GM19438 (cell line): ENCODE results near the gene PLEKHO2.

Experiments
- ATAC-seq: cut with Tn5 transposase; IDR thresholded peaks from one replicate; pipeline ENCODE4 v1.9.1; 2021; ENCODE audit warnings: low read depth; ENCODE audit not compliant: unreplicated experiment

PLEKHO2 gene

DNA sequence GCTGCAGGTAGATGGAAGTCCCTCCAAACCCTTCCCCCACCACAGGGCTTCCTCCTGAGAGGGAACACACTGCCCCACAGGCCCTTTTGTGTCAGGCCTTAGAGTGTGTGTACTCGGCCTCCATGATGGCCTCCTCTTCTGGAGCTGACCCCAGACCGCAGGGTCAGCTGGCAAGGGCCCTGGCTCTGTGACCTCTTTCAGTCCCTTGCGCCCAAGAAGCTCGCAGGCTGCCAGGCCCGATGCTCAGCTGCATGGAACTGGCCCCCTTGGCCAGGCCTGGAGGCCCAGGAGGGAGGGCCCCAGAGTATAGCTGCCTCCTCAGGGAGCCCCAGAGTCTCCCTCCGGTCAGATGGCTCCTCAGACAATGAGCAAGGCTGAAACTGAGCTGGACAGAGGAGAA, 46.6 kb downstream of the PLEKHO2 start:
- no peak for ATAC-seq

DNA sequence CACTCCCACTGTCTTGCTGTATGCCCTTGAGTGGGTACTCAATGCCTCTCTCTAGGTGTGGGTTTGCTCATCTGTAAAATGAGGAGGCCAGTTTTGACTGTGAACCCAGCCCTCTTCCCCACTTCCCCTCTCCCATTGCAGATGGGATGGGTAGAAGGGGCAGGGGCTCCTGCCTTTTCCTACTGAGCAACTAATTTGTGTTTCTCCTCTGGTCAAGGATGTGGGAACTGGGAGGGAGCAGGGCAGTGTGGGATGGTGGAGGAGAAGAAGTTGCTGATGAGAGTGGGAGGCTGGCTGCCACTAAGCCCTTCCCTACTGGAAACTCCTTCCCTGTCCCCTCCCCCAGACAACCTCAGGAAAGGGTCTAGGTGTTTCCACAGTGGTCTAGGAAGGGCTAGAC, 49.8 kb downstream of the PLEKHO2 start:
- ATAC-seq: no peak

DNA sequence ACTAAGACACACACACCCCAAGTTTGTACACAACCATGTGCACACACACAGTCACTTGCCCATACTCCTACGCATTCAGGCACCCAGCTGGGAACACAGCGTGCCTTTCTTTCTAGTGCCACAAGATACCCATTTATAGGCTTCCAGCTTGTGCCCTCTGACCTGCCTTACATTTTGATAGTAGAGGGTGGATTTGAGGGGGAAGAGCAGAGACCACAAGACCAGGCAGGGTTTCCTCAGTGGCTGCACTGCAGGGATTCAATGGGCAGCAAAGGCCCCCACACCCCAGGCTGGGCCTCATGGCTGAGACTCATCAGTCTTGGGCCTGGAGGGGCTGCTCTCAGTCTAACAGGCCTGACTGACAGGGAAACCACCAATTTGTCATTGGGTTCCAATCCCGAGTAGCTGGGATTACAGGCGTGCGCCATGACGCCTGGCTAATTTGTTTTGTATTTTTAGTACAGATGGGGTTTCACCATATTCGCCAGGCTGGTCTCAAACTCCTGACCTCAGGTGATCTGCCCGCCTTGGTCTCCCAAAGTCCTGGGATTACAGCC, 51.2 kb downstream of the PLEKHO2 start:
- ATAC-seq: no peak

DNA sequence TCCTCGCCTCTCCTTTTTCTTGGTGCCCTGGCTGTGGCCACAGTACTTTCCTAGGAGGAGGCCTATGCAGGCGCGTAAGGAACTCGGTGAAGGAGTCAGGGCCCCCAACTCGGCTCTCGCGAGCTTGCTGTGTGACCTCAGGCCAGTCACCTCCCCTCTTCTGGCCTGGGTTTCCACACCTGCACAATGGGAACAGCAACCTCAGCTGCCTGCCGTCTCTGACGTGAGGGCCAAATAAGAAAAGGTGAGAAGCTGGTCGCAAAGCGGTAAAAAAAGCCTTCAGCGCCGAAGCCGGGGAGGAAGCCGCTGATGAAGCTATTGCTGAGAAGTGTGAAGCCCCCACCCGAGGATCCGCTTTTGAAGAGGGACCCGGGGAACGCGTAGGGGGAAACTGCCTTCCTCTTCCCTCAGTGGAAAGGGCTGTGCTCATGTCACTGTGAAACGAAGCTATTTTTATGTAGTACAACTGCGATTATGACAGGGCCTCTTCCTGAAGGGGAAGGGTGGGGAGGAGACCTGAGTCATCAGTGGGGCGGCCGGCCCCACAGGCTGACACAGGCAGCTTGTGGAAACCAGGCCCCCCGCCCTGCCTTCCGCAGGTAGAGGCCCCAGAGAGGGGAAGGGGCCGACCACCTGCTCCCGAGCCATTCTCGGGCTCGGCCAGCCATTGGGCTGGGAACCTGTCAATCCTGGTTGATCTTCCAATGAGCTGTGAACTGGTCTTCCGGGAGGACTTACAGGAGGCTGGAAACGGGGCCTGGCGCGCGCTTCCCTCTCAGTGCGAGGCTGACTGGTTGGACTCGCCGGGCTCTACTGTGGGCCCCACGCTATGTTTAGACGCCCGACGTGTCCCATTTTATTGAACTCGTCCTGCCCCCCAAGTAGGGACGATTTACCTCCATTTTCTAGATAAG, 52.0 kb downstream of the PLEKHO2 start:
- peak; percentile 59 for ATAC-seq

DNA sequence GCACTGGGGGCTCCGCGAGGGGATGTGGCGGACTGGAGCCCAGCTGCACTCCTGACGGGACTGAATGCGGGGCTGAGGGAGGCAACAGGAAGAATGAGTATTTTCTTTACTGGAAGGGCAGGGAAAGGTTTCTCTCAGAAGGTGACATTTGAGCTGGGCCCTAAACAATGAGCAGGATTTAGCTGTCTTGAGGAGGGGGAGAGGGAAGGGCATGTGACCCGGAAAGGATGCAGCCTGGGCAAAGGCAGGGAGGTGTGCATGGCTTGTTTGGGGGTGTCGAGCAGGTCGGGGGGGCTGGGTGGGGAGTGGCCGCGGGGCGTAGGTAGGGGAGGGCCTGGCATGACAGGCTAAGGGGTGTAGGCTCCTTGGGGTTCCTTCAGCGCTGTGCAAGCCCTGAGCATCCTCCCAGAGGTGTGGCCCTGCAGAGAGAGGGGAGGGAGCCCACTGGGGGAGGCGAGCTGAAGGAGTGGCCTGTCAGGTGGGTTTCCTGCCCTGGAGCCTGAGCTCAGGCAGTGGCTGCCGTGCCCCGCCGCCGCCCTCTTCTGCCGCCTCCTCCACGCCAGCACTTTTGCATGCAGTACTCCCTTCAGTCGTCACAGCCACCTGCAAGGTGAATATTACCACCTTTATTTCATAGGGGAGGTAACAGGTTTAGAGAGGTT, 52.8 kb downstream of the PLEKHO2 start:
- ATAC-seq: peak; percentile 37

DNA sequence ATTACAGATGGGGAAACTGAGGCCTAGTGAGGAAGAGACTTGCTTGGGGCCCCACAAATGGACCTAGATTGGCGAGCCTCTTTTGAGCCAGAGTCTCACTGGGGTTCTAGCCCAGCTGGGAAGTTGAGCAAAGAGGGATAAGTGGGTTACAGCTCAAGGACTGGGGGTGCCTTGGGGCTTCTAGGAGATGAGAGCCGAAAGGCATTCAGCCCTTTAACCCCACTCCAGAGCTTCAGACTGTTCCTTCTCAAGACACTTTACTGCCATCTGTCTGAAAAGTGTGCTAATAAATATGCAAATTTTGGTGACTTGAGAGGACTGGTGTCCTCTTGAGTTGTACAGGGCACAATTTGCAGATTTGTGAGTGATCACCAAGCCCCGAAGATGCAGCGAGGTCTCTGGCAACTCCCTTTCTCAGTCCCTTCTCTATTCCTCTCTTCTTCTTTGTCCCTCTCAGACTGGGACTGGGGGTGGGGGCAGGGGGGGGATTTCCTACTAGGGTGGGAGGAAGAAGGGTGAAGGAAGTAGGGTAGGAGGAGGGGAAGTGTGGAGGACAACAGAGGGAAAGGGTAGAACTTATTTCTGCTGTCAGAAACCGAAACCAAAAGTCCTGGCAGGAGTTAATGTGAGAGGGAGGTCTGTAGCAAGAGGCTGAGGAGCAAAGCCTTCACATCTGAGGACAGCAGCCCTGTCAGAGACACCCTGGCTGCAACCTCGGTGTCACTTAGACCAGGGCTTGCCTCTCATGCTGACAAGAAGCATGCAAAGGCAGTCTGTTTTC, 53.8 kb downstream of the PLEKHO2 start:
- ATAC-seq: no peak

DNA sequence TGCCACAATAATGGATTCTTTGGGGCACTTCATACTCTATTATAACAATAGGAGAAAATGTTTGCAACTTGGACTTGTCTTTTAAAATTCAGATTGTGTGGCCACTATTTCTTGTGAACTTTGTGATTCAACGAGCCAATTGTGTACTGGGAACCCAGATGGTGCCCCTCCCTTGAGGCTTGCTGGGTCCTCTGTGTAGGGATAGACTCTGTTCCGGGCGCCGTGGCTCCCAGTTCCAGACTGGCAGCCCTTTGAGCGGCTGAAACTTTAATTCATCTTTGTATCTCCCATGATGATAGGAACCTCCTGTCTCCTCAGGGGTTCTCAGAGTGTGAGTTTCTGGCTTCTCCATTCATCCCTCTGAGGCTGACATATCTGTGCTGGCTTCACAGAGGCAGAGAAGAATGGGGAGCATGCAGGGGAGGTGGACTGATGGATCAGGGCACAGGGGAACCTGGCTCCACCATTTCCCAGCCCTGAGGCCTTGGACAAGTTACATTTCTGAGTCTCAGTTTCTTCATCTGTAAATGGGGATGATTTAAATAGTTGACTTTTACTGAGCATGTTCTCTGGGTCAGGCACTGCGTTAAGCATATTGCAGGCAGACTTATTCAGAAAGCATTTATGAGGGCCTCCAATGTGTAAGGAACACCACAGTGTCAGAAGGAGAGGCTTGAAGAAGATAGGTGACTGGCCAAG, 54.8 kb downstream of the PLEKHO2 start:
- no peak for ATAC-seq

DNA sequence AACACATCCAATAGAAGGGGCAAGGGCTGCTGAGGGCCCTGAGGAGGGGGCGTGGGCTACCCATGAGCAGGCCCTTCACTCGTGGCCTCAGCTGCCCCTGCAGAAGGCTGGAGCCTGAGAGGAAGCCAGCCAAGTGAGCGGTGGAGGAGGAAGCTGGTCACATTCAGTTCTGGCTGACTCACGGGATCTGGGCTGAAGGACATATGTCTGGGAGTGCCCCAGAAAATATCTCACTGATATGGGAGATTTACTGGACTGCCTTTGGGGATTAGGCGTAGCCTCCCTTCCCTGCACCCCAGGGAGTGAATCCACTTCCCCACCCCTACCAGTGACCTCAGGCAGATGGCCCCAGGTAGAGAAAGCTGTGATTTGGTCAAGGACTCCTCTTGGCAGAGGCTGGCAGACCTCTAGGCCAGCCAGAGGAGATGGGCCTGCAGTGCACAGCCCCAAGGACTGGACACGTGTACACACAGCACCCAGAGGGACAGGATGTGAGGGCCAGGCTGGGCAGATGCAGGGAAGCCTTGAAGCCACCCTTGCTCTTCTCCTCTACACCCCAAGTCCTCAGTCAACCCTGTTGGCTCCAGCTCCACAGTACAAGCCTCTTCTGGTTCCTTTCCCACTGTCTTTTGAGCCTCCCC, 55.8 kb downstream of the PLEKHO2 start:
- ATAC-seq: no peak

DNA sequence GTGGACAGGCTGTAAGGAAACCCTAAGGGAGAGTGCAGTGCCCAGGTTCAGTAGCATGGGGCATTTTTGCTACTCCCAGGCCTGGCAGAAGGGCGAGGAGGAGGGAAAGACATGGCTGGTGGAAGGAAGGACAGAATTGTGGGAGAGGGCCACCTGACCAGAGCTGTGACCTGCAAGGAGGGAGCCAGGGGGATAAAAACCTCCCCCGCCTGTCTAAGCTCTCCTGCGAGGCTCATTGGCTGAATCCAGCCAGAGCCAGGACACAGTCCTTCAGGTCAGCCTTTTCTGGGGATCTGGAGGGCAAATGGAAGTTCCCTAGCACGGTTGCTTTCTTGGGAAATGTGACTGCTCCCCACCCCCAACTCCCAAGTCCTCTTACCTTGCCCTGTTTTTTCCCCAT, 56.7 kb downstream of the PLEKHO2 start:
- no peak for ATAC-seq

DNA sequence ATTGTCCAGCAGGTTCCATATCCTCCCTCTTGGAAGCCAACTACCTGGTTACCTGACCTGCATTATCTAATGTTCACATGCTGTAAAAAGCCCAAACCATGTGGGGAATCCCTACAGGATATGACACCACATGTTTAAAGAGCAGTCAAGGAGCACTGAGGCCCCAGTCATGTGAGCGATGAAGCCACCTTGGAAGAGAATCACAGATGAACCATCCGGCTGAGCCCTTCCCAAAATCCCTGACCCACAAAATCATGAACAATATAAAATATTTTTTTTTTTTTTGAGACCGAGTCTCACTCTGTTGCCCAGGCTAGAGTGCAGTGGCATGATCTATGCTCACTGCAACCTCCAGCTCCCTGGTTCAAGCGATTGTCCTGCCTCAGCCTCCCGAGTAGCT, 59.4 kb downstream of the PLEKHO2 start:
- no peak for ATAC-seq

DNA sequence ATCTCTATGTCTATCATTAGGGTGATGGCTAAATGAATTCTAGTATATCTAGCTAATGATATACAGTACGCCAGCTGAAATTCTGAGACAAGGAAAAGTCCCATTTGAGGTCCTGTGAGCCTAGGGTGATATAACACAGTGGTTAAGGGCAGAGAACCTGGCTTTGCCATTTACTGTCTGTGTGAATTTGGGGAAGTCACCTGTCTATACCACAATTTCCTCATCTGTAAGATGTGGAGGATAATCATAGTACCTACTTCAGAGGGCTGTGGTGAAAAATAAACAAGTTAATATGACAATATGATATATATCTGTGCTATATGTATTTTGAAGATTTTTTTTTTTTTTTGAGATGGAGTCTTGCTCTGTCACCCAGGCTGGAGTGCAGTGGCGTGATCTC, 60.2 kb downstream of the PLEKHO2 start:
- no peak for ATAC-seq

DNA sequence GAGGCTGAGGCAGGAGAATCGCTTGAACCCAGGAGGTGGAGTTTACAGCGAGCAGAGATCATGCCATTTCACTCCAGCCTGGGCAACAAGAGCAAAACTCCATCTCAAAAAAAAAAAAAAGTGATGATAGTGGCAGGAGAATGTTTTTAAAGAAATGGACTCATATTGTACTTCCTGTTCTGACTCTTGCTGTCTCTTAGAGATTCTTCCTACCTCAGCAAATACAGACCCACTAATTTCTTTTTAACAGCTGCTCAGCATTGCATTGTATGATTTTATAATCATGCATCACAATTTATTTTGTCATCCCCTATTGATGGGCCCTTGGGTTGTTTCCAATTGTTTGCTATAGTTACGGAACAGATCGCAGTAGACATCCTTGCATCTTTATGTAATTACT, 61.1 kb downstream of the PLEKHO2 start:
- ATAC-seq: no peak

DNA sequence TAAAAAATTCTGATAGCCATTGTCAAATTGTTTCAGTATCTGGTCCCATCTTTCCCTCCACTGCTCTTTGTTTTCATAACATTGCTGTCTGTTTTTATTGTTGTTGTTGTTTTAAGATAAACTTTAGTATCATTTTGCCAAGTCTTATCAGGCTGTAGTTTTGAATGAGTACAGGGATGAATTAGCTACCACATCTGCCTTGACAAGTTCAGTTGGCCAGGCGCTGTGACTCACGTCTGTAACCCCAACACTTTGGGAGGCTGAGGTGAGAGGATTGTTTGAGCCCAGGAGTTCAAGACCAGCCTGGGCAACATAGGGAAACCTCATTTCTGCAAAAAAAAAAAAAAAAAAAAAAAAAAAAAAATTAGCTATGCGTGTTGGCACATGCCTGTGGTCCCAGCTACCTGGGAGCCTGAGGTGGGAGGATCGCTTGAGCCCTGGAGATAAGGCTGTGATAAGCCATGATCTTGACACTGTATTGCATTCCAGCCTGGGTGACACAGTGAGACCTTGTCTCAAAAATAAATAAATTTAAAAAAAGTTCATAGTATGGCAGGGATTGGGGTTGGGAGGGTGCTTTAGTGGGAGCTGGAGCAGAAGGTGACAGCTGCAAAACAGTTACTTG, 61.7 kb downstream of the PLEKHO2 start:
- ATAC-seq: no peak

DNA sequence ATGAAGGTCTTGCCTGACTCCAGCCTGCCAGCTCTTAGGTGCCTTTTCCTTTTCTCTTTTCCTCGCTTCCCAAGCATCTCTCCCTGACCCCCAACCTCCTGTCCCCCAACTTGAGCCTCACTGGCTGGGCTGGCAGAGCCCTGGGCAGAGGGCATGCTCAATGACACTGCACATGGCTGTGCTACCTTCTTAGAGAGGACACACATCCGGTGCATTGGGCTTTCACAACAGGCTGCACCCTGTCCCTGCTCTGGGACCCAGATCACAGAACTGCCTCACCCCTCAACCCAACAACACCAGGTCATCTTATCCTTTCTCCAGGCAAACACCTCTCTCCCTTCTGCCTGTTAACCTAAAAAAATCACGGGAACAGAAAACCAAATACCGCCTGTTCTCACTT, 62.5 kb downstream of the PLEKHO2 start:
- no peak for ATAC-seq

DNA sequence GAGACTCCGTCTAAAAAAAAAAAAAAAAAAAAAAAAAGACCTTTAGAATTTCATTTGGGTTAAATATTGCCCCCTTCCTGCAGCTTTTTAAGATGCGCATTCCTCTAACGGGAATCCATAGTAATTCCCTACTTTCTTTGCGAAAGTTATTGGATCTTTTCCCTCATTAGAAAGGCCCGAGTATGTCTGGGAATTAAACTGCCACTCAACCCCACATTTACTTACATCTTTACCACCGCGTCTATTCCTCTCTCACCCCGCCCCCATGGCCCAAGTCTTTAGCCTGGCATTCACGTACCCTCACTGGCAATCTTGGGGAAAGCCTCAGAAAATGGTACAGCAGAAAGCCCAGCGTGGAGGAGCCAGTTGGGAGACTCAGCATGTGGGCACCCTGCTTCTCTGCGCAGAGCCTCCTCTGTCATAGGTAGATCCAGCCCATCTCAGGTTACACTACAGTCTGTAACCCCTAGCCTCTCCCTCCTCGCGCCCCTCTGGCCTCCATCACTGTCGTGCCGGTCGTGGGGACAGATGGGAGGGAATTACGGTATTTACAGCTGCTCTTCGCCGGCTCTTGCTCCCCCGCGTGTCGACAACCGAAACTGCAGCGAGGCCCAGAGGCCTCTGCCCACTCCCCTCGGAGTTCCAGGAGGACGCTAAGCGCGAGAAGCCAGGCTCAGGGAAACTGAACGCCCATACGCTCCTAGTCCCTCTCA, 63.6 kb downstream of the PLEKHO2 start:
- no peak for ATAC-seq

DNA sequence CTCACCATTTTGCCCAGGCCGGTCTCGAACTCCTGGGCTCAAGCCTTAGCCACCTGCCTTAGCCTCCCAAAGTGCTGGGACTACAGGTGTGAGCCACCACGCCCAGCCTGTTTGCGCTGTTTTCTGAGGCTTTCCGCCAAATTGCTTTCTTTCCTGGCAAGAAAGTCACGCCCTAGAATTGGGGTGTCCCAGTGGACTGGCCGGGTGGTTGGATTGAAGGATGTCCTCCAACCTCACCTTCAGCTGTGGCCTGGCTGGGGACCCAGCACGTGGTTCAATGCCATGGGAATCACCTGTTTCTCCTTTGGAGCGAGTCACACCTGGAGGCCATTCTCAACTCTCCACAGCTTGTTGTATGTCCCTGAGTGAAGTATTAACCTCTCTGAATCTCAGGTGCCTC, 64.2 kb downstream of the PLEKHO2 start:
- ATAC-seq: no peak

DNA sequence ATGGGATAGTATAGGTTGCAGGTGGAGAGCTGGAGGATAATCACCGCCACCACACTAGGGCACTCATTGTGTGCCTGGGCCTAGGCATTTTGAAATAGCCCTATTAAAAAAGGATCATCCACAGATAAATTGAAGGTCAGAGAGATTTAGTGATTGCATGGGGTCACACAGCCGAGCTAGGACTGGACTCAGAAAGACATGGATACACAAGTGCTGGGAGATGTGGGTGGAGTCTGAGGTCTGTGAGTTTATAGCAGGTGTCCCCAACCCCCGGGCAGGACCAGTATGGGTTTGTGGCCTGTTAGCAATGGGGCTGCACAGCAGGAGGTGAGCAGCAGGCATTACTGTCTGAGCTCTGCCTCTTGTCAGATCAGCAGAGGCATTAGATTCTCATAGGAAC, 64.7 kb downstream of the PLEKHO2 start:
- ATAC-seq: no peak

DNA sequence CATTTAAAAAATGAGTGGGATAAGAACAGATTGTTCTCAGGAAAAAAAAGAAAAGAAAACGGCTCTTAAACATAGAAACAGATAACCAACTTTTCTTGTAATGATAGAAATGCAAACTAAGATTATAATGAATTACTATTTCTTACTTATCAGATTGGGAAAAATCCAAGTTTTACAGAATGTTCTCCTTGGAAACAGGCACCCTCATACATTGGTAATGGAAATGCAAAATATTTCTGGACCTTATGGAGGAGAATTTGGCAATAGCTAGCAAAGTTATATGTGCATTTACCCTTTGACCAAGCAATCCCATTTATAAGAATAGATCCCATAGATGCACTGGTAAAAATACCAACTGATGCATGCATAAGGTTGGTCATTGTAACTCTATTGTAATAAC, 66.3 kb downstream of the PLEKHO2 start:
- ATAC-seq: no peak

DNA sequence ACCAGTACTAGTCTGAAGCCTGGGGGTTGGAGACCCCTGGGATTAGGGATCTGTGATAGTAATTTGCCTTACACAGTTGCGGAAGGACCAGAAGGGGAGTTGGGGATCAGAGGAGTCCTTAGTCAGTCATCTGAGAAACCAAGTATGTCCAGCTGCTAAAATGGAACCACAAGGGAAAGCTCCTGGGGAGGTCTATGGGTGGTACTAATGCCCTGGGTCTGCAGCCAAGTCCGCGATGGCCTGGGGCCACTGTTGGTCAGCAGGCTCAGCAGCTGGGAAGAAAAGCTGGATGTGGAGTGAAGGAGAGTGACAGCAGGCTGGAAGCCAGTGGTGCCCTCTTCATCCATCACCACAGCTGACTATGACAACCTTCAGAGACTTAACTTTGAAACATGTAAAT, 67.8 kb downstream of the PLEKHO2 start:
- no peak for ATAC-seq
